ENCODE data around the gene KIF3C.
"Not testable (repeated sequence)": the region's sequence is repeated elsewhere in the genome, so short reads cannot be mapped to it uniquely, and the experiment has no call there.

Gene KIF3C

GRCh38 chr2:25915411-25915810, 66.9 kb downstream of the KIF3C start:
- DNase-seq: not testable (repeated sequence)

GRCh38 chr2:25913696-25913973, 68.7 kb downstream of the KIF3C start:
- DNase-seq: not testable (repeated sequence)

GRCh38 chr2:25912851-25913695, 69.2 kb downstream of the KIF3C start:
- DNase-seq: no peak

GRCh38 chr2:25909574-25909973, 72.7 kb downstream of the KIF3C start:
- DNase-seq: not testable (repeated sequence)

- no peak for DNase-seq
These were observed 77.2 kb downstream of the KIF3C start for GRCh38 chr2:25905126-25905525.

GRCh38 chr2:25903216-25903776, 79.0 kb downstream of the KIF3C start:
- no peak for DNase-seq

- DNase-seq: no peak
These were observed 82.8 kb downstream of the KIF3C start for GRCh38 chr2:25899404-25899970.

GRCh38 chr2:25897506-25897905, 84.8 kb downstream of the KIF3C start:
- DNase-seq: no peak

- DNase-seq: not testable (repeated sequence)
These were observed 86.0 kb downstream of the KIF3C start for GRCh38 chr2:25896308-25896707.

GRCh38 chr2:25895610-25896009, 86.7 kb downstream of the KIF3C start:
- no peak for DNase-seq

- DNase-seq: no peak
These were observed 87.3 kb downstream of the KIF3C start for GRCh38 chr2:25895018-25895417.

- DNase-seq: no peak
These were observed 88.0 kb downstream of the KIF3C start for GRCh38 chr2:25894135-25894830.

GRCh38 chr2:25891672-25892071, 90.6 kb downstream of the KIF3C start:
- DNase-seq: no peak

GRCh38 chr2:25887624-25888242, 94.6 kb downstream of the KIF3C start:
- no peak for DNase-seq

GRCh38 chr2:25885933-25886332, 96.4 kb downstream of the KIF3C start:
- DNase-seq: no peak

GRCh38 chr2:25881764-25882163, 100.5 kb downstream of the KIF3C start:
- no peak for DNase-seq

- DNase-seq: no peak
These were observed 103.1 kb downstream of the KIF3C start for GRCh38 chr2:25879133-25879730.

- peak; percentile 98 for DNase-seq
These were observed 103.8 kb downstream of the KIF3C start, which contains the start of gene ASXL2 for GRCh38 chr2:25878361-25879132. Gene ASXL2 (minus strand): TSS chr2:25878487. CDS start chr2:25878222, 265 bp downstream.

- DNase-seq: peak; percentile 57
These were observed 104.6 kb downstream of the KIF3C start for GRCh38 chr2:25877431-25878360.

Measured in activated CD4-positive, CD25-positive, alpha-beta regulatory T cell treated with anti-CD3 and anti-CD28 coated beads, Interleukin-2, amount 50 U/mL, for 72 hours (primary cell).